HL-60/S4 treated with retinoic acid at 250 ng/mL for 4 days and 3 days (cell line): Measurements from ENCODE around the gene DENND10.
"Not testable (repeated sequence)": the region's sequence is repeated elsewhere in the genome, so short reads cannot be mapped to it uniquely, and the experiment has no call there.

ENCODE experiments used
- in situ Hi-C: fragments of 300-500 bp; cut with MboI; formaldehyde crosslinking; loops from 2 replicates; pipeline ENCODE4 v1.7.0; 2022; ENCODE audit warnings: low sequenced_read_pairs

DENND10 gene

DNA sequence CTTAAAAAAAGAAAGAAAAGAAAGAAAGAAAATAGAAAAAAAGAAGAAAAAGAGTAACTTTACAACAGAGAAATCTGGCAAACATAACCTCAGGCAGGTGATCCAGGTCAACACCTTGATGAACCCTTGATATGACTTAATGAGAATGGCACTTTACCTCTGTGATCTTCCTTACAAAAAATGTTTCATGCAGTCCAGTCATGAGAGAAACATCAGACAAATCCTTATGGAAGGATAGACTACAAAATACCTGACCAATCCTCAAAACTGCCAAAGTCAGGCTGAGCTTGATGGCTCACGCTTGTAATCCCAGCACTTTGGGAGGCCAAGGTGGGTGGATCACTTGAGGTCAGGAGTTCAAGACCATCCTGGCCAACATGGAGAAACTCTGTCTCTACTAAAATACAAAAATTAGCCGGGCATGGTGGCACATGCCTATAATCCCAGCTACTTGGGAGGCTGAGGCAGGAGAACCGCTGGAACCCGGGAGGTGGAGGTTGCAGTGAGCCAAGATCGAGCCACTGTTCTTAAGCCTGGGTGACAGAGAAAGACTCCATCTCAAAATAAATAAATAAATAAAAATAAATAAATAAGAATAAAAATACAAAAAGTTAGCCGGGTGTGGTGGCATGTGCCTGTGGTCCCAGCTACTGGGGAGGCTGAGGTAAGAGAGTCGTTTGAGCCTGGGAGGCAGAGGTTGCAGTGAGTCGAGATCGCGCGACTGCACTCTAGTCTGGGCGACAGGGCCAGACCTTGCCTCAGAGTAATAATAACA, 7.1 kb upstream of the DENND10 start:
- in situ Hi-C loops: not testable (repeated sequence)

DNA sequence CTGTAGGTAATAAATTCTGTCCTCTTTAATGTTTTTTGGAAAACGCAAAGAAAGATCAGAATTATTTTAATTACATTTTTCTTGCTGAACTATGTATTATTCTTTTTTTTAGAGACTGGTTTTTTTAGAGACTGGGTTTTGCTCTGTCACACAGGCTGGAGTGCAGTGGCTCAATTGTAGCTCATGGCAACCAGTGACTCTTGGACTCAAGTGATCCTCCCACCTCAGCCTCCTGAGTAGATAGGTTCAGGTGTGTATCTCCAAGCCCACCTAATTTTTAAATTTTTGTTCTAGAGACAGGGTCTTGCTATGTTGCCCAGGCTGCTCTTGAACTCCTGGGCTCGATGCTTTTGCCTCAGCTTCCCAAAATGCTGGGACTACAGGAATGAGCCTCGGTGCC, 5.3 kb upstream of the DENND10 start:
- in situ Hi-C loops: no loop called here

DNA sequence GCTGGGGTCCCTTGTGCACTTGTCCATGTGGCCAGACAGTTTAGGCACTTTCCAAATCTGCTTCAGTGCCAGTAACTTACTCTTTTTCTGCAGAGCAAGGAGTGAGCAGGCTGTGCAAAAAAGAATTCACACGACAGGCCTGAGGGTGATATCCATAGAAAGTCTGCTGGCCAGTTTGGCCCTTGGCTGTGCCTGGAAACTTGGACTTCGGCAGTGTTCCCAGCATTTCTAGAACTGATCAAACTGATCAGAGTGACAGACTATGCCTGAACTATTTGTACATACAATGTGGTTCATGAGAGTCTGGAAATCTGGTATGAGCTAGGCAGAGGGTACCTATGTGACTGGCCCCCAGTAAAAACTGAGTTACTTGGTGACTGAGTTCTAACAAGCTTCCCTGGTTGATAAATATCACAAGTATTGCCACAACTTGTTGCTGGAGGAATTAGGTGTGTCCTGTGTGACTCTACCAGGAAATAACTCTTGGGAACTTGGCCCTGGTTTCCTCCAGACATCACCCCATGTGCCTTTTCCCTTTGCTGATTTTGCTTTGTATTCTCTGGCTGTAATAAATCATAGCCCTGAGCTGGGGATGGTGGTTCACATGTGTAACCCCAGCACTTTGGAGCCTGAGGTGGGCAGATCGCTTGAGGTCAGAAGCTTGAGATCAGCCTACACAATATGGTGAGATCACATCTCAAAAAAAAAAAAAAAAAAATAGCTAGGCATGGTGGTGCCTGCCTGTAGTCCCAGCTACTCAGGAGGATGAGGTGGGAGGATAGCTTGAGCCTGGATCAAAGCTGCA, 3.3 kb upstream of the DENND10 start:
- in situ Hi-C loops: no loop called here

DNA sequence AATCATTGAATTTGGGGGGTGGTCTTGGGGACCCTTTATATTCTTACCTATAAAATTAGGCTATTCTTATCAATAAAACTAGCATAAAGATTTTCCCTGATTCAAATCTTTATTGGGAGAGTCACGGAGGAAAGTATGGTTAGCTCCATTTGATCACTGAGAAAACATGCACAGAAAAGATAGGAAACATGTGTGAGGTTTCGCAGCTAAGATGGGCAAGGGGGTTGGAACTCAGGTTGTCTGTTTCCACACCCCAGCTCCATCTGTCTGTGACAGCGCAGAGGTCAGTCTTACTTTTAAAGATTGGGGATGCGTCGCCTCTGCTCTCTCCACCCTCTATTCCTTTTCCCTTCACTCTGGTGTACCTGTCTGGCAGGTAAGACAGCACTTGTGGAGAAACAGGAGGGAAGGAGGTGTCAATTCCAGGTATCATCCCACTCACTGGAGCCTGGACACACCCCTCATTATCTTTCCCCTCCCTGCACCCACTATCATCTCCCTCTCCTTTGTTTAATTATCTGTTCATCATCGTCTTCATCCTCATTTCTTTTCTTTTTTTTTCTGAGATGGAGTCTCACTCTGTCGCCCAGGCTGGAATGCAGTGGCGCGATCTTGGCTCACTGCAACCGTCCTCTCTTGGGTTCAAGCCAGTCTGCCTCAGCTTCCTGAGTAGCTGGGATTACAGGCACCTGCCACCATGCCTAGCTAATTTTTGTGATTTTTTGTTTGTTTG, 2.4 kb upstream of the DENND10 start:
- in situ Hi-C loops: no loop called here

DNA sequence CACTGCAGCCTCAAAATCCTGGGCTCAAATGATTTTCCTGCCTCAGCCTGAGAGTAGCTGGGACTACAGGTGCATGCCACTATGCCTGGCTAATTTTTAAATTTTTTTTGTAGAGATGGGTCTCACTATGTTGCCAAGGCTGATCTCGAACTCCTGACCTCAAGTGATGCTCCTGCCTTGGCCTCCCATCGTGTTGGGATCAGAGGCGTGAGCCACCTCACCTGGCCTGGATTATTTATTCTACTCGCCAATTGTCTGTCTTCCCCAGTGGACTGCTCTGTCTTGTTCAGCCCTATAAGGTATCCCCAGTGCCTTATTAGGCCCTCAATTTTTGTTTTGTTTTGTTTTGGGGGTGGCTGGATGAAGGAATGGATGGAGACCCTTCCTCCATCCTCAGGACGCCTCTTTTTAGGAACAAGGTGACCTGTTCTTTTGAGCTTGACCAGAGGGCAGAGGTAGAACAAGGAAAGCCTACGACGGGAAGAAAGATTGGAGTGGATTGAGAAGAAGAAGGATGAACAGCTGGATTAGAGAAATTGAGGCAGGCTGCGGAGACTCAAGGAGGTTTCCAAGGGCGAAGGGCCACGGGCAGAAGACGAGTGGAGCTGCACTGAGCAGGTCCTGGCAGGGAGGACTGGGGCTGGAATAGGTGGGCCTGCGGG, 541 bp upstream of the DENND10 start:
- in situ Hi-C loops: no loop called here

DNA sequence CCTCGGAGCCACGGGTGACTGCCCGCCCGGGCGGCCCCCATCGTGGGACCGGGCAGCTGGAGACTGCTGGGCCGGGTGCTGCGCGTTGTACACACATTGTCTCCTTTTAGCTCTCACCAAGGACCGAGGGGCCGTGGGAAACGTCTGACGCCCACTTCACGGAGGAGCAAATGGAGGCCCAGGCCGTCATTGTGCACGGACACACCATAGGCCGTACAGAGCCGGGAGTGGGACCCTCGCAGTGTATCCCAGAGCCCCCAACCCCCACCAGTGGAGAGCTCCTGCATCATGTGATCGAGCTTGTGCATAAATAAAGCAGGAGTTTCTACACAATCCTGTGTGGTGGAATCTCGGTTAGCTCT, 722 bp downstream of the DENND10 start:
- in situ Hi-C loops: no loop called here

DNA sequence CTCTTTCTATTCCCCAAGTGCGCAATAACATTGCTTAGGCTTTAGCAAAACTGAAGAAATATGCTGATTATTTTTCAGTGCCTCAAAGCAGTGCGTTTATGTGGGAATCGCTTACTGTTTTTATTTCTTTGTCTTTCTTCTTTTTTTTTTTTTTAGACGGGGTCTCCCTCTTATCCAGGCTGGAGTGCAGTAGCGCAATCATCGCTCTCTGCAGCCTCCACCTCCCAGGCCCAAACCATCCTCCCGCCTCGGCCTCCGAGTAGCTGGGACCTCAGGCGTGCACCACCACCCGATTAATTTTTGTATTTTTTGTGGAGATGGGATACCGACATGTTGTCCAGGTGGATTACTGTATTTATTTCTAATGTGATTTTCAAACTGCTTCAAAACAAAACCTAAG, 1.2 kb downstream of the DENND10 start:
- in situ Hi-C loops: no loop called here

DNA sequence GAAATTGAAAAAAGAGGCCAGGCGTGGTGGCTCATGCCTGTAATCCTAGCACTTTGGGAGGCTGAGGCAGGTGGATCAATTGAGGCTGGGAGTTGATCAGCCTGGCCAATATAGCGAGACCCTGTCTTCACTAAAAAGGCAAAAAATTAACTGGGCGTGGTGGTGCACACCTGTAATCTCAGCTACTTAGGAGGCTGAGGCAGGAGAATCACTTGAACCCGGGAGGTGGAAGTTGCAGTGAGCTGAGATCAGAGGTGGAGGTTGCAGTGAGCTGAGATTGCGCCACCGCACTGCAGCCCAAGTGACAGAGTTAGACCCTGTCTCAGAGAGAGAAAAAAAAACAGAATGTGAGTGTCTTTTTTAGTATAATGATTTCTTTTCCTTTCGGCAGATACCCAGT, 2.0 kb downstream of the DENND10 start:
- in situ Hi-C loops: not testable (repeated sequence)

DNA sequence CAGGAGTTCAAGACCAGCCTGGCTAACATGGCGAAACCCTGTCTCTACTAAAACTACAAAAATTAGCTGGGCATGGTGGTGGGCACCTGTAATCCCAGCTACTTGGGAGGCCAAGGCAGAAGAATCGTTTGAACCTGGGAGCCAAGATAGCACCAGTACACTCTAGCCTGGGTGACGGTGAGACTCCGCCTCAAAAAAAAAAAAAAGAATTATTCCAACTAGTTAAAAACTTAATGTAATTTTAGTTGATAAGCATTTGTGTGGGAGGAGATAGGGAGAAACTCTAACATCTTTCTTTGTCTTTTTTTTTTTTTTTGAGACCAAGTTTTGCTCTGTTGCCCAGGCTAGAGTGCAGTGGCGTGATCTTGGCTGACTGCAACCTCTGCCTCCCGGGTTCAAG, 3.2 kb downstream of the DENND10 start:
- in situ Hi-C loops: not testable (repeated sequence)

DNA sequence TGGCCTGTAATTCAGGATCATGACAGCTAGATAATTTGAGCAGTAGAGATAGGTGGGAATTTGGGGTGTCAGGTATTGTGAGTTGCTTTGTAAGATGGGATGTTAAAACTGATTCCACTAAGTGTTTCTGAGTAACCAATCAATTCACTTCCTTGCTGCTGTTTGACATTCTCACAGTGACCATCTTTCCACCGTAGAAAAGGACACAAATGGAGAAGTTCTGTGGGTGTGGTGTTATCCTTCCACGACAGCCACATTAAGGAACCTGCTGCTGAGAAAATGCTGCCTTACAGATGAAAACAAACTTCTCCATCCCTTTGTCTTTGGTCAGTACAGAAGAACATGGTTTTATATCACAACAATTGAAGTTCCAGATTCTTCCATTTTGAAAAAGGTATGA, 3.9 kb downstream of the DENND10 start:
- in situ Hi-C loops: not testable (repeated sequence)

DNA sequence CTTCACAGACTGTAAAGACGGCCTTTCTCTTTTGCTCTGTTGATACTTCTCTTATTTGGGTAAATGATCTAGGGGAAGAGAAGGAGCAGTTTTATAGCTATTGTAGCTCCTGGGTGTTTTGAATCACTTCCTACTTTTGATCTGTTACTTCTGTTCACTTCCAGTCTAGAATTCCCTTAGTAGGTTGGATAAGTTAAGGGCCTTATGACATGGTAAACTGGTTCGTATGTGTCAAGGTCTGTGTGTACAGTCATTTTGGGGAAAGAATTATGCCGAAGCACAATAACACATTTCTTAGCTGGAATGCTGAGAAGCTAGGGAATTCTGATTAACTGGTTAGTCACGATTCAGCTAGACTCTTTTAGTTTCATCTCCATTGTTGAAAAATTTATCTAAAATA, 8.1 kb downstream of the DENND10 start:
- in situ Hi-C loops: no loop called here

DNA sequence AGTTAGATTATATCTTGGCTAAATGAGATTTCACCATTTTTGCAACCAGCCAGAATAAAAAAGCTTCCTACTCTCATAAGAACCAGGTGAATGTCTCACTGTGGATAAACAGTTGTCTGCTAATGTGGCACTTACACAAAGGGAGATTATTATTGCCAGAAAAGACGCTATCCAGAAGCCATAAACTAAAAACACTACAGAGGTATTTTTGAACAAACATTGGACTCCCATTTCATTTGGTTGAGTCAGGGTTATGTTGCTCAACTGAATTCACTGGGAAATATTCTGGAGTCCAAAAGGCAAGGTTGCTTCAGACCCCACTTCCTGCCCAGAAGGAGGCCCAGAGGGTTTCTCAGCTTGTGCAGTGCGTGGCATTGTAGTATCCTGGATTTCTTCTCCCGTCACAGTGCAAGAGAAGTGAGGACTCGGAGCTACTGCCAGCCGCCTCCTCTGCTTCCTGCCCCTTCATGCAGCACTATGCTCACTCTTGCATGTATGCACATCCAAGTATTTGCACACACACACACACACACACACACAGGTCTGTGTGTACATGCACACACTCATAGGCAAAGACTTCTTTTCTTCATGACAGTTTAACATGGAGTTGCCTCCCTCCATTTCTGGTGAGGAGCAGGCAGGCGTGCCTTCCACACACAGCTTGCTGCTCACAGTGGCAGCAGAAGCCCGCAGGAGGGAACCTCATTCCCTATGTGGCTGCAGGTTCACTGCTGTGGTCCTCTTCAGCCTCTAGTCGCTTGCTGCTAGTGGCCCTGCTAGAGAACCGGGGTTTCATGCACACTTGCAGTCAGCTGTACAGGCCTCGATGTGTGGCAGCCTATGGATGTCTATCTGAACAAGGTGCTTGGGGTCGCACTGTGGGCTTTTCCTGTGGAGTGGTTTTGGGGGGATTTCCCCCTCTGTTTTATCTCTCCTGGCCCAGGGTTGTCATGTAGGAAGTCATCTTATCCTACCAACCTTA, 10.1 kb downstream of the DENND10 start:
- in situ Hi-C loops: no loop called here

DNA sequence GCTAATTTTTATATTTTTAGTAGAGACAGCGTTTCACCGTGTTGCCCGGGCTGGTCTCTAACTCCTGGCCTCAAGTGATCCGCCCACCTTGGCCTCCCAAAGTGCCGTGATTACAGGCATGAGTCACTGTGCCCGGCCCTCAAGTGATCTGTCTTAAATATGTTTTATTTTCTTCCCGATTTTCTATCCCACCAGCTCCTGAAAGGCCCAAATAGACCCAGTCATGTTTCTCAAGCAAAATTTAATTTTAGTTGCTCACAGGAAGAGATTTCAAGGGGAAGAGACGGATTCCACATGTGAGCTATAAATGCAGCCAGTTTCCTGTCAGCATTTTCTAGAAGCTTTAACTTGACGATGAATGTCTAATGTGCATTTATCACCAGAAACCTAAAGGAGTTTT, 12.0 kb downstream of the DENND10 start:
- in situ Hi-C loops: no loop called here

DNA sequence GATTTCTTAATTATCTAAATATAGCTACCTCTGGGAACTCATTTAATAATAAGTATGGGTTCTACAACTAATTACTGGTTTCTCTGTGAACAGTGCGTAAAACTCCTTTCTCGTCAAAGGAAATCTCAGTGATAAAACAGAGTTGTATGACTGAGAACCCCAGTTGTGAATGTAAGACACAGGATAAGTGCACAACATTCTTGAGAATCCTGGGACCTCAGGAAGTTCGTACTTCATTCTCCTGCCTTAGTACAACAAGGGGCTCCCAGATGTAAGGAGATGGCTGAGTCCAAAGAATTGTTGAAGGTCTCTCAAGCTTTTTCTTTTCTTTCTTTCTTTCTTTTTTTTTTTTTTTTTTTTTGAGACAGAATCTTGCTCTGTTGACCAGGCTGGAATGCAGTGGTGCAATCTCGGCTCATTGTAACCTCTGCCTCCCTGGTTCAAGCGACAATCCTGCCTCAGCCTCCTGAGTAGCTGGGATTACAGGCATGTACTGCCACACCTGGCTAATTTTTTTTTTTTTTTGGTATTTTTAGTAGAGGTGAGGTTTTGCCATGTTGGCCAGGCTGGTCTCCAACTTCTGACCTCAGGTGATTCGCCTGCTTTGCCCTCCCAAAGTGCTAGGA, 12.5 kb downstream of the DENND10 start:
- in situ Hi-C loops: no loop called here

DNA sequence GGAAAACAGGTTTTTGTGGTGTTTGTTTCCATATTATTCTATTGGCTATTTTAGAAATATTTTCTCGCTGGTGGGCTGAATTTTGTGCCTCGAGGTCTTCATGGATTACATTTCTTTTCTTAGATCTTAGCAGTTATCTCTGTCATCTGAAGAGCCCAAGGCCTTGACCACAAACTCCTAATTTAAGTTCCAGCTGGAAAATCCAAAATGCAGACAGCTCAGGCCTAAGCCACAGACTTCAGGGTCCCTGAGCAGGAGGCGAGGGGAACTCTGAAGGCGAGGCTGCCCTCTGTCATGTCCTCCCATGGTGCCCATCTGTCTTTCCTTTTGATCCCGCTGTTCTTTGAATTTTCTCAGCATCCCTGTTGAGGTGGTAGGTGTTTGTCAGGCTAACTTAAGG, 14.3 kb downstream of the DENND10 start:
- in situ Hi-C loops: no loop called here

DNA sequence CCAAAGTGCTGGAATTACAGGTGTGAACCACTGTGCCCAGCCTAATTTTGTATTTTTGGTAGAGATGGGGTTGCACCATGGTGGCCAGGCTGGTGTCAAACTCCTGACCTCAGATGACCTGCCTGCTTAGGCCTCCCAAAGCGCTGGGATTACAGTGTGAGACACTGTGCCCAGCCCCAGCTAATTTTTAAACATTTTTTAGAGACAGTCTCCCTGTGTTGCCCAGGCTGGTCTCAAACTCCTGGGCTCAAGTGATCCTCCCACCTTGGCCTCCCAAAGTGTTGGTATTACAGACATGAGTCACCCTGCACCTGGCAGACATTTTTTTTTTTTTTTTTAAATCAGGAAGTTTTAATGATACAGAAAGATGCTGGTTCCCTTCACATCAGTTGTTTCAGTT, 15.5 kb downstream of the DENND10 start:
- in situ Hi-C loops: no loop called here

DNA sequence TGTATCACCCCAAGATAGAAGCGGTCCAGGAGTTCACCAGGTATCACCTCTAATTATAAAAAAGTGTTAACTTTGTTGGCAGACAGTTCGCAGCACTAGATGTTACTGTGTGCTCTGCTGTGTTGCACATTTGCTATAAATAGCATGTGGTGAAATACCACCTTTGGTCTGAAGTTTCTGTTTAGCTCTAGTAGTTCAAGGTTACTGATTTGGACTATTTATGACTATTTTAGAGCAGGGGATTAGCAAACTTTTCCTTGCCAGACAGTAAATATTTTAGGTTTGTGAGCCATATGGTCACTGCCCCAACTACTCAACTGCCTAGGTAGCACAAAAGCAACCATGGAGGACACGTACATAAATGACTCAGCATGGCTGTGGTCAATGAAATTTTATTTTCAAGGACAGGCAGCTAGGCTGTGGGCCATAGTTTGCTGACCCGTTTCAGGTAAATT, 16.5 kb downstream of the DENND10 start:
- in situ Hi-C loops: no loop called here

DNA sequence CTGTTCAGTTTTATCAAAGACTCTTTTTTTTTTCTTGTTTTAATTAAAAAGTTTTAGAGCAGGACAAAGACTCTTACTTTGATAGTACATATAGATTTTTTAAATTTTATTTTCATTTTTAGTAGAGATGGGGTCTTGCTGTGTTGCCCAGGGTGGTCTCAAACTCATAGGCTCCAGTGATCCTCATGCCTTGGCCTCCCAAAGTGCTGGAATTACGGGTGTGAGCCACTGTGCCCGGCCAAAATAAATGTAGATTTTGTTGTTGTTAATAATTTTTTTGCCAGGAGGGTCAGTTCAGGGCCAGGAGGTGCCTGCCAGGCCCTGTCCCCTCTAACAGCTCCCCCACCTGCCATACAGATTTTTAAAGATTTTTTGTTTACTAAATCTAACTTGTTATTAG, 17.0 kb downstream of the DENND10 start:
- in situ Hi-C loops: no loop called here

DNA sequence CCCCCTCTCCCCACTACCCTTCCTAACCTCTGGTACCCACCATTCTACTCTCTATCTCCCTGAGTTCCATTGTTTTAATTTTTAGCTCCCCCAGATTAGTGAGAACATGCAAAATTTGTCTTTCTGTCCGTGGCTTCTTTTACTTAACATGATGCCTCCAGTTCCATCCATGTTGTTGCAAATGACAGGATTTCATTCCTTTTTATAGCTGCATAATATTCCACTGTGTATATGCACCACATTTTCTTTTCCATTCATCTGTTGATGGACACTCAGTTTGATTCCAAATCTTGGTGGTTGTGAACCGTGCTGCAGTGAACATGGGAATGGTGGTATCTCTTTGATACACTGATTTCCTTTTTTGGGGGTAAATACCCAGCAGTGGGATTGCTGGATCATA, 22.0 kb downstream of the DENND10 start:
- in situ Hi-C loops: no loop called here

DNA sequence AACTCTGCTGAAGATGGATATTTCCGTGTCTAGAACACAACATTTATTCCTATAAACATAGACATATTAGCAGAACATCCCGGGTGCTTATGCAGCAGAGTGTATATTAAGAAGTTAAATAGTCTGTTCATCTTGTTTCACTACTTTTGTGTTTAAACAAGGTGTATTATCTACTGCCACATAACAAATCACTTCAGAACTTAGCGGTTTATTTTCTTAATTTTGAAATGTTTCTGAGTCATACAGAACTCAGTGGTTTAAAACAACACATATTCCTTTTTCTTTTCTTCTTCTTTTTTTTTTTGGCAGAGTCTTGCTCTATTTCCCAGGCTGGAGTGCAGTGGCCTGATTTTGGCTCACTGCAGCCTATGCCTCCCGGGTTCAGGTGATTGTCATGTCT, 25.8 kb downstream of the DENND10 start:
- in situ Hi-C loops: no loop called here
